ENCODE measurements around the gene SIGMAR1. TPM values are rescaled to one million over a fixed set of nuclear protein-coding genes. Genes with fewer than 3 reads are reported as not detected.
A peak's percentile ranks its signal among the peaks of the same experiment; 100 is the strongest.
"Not testable (repeated sequence)": the region's sequence is repeated elsewhere in the genome, so short reads cannot be mapped to it uniquely, and the experiment has no call there.

The SIGMAR1 gene
- total RNA-seq, 1 donor from 2014 or later = 64.6 TPM

GRCh38 chr9:34644766-34645314 is 7.3 kb upstream of the SIGMAR1 start:
- Mint-ChIP-seq H3K9me3 (ENCODE audit: low read depth) (no peaks in the 10 kb centered on the region), H3K4me1 (ENCODE audit: low read depth) (peaks cover 25% of the 10 kb centered on the region), H3K36me3 (ENCODE audit: insufficient read depth) (peaks cover 8% of the 10 kb centered on the region), H3K4me3 (ENCODE audit: low read depth) (peak overlapping the region; percentile 15), H3K27ac (no peak overlapping the region), H3K27me3 (no peaks in the 10 kb centered on the region)
- no peak for DNase-seq (ENCODE audit: low spot score, unreplicated experiment)
- no peak for TF ChIP-seq CTCF (IDR thresholded peaks at IDR 0.05; ENCODE audit: unreplicated experiment)

DNA sequence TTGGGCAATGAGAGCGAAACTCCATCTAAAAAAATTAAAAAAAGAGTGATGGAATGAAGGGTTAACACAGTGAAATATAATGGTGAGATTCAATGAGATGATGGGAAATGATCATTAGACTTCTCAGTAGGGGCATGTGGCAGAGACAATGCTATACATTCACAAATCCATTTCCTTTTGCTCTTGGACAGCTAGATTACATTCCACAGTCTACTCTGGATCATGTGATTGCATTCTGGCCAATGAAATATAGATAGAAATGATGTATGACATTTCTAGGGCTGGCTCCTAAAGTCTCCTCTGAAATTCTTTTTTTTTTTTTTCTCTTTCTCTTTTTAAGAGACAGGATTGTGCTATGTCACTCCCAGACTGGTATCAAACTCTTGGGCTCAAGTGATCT is 5.1 kb upstream of the SIGMAR1 start:
- H3K27ac Mint-ChIP-seq = no peak overlapping the region
- no peak for TF ChIP-seq CTCF (IDR thresholded peaks at IDR 0.05; ENCODE audit: unreplicated experiment)
- peaks cover 24% of the 10 kb centered on the region for H3K4me1 Mint-ChIP-seq (ENCODE audit: low read depth)
- no peak for DNase-seq (ENCODE audit: low spot score, unreplicated experiment)
- H3K36me3 Mint-ChIP-seq (ENCODE audit: insufficient read depth) = no peaks in the 10 kb centered on the region
- H3K9me3 Mint-ChIP-seq (ENCODE audit: low read depth) = no peaks in the 10 kb centered on the region
- no peaks in the 10 kb centered on the region for H3K27me3 Mint-ChIP-seq
- no peak overlapping the region for H3K4me3 Mint-ChIP-seq (ENCODE audit: low read depth)

DNA sequence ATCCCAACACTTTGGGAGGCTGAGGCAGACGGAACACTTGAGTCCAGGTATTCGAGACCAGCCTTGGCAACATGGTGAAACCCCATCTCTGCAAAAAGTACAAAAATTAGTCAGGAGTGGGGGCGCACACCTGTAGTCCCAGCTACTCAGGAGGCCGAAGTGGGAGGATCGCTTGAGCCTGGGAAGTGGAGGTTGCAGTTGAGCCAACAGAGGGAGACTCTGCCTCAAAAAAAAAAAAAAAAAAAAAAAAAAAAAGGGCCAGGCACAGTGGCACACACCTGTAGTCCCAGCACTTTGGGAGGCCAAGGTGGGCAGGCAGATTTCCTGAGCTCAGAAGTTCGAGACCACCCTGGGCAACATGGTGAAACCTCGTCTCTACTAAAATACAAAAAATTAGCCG is 1.7 kb upstream of the SIGMAR1 start:
- H3K36me3 Mint-ChIP-seq (ENCODE audit: insufficient read depth); H3K27me3 Mint-ChIP-seq; H3K4me3 Mint-ChIP-seq (ENCODE audit: low read depth); H3K9me3 Mint-ChIP-seq (ENCODE audit: low read depth); H3K27ac Mint-ChIP-seq; DNase-seq (ENCODE audit: low spot score, unreplicated experiment): not testable (repeated sequence)
- peaks cover 11% of the 10 kb centered on the region for H3K4me1 Mint-ChIP-seq (ENCODE audit: low read depth)

- Mint-ChIP-seq H3K36me3 (ENCODE audit: insufficient read depth) (peaks cover 5% of the 10 kb centered on the region), H3K27ac (peak overlapping the region; percentile 94), H3K4me1 (ENCODE audit: low read depth) (peaks cover 10% of the 10 kb centered on the region), H3K9me3 (ENCODE audit: low read depth) (no peaks in the 10 kb centered on the region), H3K4me3 (ENCODE audit: low read depth) (peak overlapping the region; percentile 77), H3K27me3 (no peaks in the 10 kb centered on the region)
- no peak for DNase-seq (ENCODE audit: low spot score, unreplicated experiment)
- TF ChIP-seq CTCF (IDR thresholded peaks at IDR 0.05; ENCODE audit: unreplicated experiment) = no peak
These were observed 505 bp upstream of the SIGMAR1 start for GRCh38 chr9:34638138-34638445.

- peaks cover 5% of the 10 kb centered on the region for H3K36me3 Mint-ChIP-seq (ENCODE audit: insufficient read depth)
- TF ChIP-seq CTCF (IDR thresholded peaks at IDR 0.05; ENCODE audit: unreplicated experiment) = no peak
- peaks cover 5% of the 10 kb centered on the region for H3K27me3 Mint-ChIP-seq
- no peak for DNase-seq (ENCODE audit: low spot score, unreplicated experiment)
- no peak overlapping the region for H3K27ac Mint-ChIP-seq
- peaks cover 10% of the 10 kb centered on the region for H3K4me1 Mint-ChIP-seq (ENCODE audit: low read depth)
- peak overlapping the region; percentile 77 for H3K4me3 Mint-ChIP-seq (ENCODE audit: low read depth)
- H3K9me3 Mint-ChIP-seq (ENCODE audit: low read depth) = no peaks in the 10 kb centered on the region
These were observed 714 bp downstream of the SIGMAR1 start for GRCh38 chr9:34636791-34637355.

GRCh38 chr9:34635556-34635955 is 2.0 kb downstream of the SIGMAR1 start:
- H3K27ac Mint-ChIP-seq = peak overlapping the region; percentile 49
- no peak for TF ChIP-seq CTCF (IDR thresholded peaks at IDR 0.05; ENCODE audit: unreplicated experiment)
- peak overlapping the region; percentile 45 for H3K4me3 Mint-ChIP-seq (ENCODE audit: low read depth)
- H3K36me3 Mint-ChIP-seq (ENCODE audit: insufficient read depth) = peaks cover 5% of the 10 kb centered on the region
- peaks cover 11% of the 10 kb centered on the region for H3K4me1 Mint-ChIP-seq (ENCODE audit: low read depth)
- peaks cover 10% of the 10 kb centered on the region for H3K27me3 Mint-ChIP-seq
- no peaks in the 10 kb centered on the region for H3K9me3 Mint-ChIP-seq (ENCODE audit: low read depth)
- no peak for DNase-seq (ENCODE audit: low spot score, unreplicated experiment)

Data from progenitor cell of endocrine pancreas (in vitro differentiated cells).